ENCODE data around the gene RAB8A. TPM values are rescaled to one million over a fixed set of nuclear protein-coding genes. Genes with fewer than 3 reads are reported as not detected.
"Not testable (repeated sequence)": the region's sequence is repeated elsewhere in the genome, so short reads cannot be mapped to it uniquely, and the experiment has no call there.

Gene RAB8A
- total RNA-seq, 1 experiment from 2014 or later: 103 TPM

- peaks cover 52 to 96% (median 87%) of the 10 kb centered on the region in 3 experiments for H3K36me3 Mint-ChIP-seq (ENCODE audit: insufficient read depth in 1 of 3, low read depth in 3 of 3)
- H4K91ac ChIP-seq (ENCODE audit: insufficient read length, low read depth, low read length): no peak overlapping the region
- no peak overlapping the region for H3K4me3 Mint-ChIP-seq
- no peaks in the 10 kb centered on the region for H3K27me3 ChIP-seq (ENCODE audit: insufficient read depth, low read length)
- H3K79me1 ChIP-seq (ENCODE audit: insufficient read depth, low read depth, low read length, poor library complexity, severe bottlenecking): no peaks in the 10 kb centered on the region
- H3K27ac Mint-ChIP-seq: no peak overlapping the region
- H3K9ac ChIP-seq (ENCODE audit: extremely low read depth, insufficient read length, low read length): no peak overlapping the region
- WGBS (ENCODE audit: extremely low coverage, insufficient read length, low lambda C conversion rate): no CpG with 5 or more reads among the region's 6 CpGs
- no peak overlapping the region for H2AK5ac ChIP-seq (ENCODE audit: insufficient read length, low read length)
- no peak overlapping the region for H3K4ac ChIP-seq (ENCODE audit: low read depth, low read length)
- H3K4me2 ChIP-seq (ENCODE audit: insufficient read depth, insufficient read length, low read length): no peak overlapping the region
- H3K56ac ChIP-seq (ENCODE audit: insufficient read length, low read depth, low read length): no peak overlapping the region
- H3K9me3 Mint-ChIP-seq: no peaks in the 10 kb centered on the region
- no peak overlapping the region for H2BK5ac ChIP-seq (ENCODE audit: insufficient read length, low read length)
- H3K27ac ChIP-seq (ENCODE audit: insufficient read length, low read depth, low read length): no peak overlapping the region
- no peak overlapping the region for H3K23ac ChIP-seq (ENCODE audit: insufficient read length, low read depth, low read length)
- no peak for TF ChIP-seq CTCF (conservative IDR thresholded peaks at IDR 0.05)
- no peak overlapping the region for H3K18ac ChIP-seq (ENCODE audit: insufficient read length, low read depth, low read length)
- no peaks in the 10 kb centered on the region for H4K20me1 ChIP-seq (ENCODE audit: control insufficient read depth, insufficient read depth, insufficient read length)
- H3K79me2 ChIP-seq (ENCODE audit: insufficient read depth, low read length): no peaks in the 10 kb centered on the region
- no peak overlapping the region for H2BK12ac ChIP-seq (ENCODE audit: insufficient read length, low read depth, low read length)
- no peak overlapping the region for H3K14ac ChIP-seq (ENCODE audit: insufficient read depth, low read length)
- no peak overlapping the region for H4K5ac ChIP-seq (ENCODE audit: insufficient read length, low read depth, low read length)
- no peak overlapping the region for H4K8ac ChIP-seq (replicated peaks; ENCODE audit: insufficient read length, low read depth, low read length)
- no peak overlapping the region for H2AFZ ChIP-seq (ENCODE audit: low read length)
- no peaks in the 10 kb centered on the region for H3K4me1 Mint-ChIP-seq
- no peak overlapping the region for H2BK120ac ChIP-seq (ENCODE audit: low read depth, low read length, poor library complexity, severe bottlenecking)
- no peaks in the 10 kb centered on the region for H3K9me3 ChIP-seq (ENCODE audit: control insufficient read depth, low read depth, low read length)
- H3K23me2 ChIP-seq (ENCODE audit: insufficient read length, low read depth, low read length, poor library complexity, severe bottlenecking): no peaks in the 10 kb centered on the region
- H2BK15ac ChIP-seq (ENCODE audit: low read depth, low read length): no peak overlapping the region
- no peak overlapping the region for H3T11ph ChIP-seq (ENCODE audit: low read length)
- DNase-seq: no peak
- H2BK20ac ChIP-seq (ENCODE audit: low read depth, low read length, poor library complexity, severe bottlenecking): no peak overlapping the region
- H3K4me1 ChIP-seq (ENCODE audit: insufficient read depth, low read length): no peaks in the 10 kb centered on the region
- H3K27me3 Mint-ChIP-seq (ENCODE audit: low read depth): no peaks in the 10 kb centered on the region; the same call in 1 of the 2 replicates
Observed at GRCh38 chr19:16098821-16099220, 12.9 kb upstream of the RAB8A start.

- H3K56ac ChIP-seq (ENCODE audit: insufficient read length, low read depth, low read length); H3K79me2 ChIP-seq (ENCODE audit: insufficient read depth, low read length); H3K4me1 Mint-ChIP-seq; H3K9me3 ChIP-seq (ENCODE audit: control insufficient read depth, low read depth, low read length); H3K4ac ChIP-seq (ENCODE audit: low read depth, low read length); DNase-seq; H3T11ph ChIP-seq (ENCODE audit: low read length); H3K27me3 Mint-ChIP-seq (ENCODE audit: low read depth); H3K18ac ChIP-seq (ENCODE audit: insufficient read length, low read depth, low read length); H3K79me1 ChIP-seq (ENCODE audit: insufficient read depth, low read depth, low read length, poor library complexity, severe bottlenecking); H2AK5ac ChIP-seq (ENCODE audit: insufficient read length, low read length); H3K27ac Mint-ChIP-seq; H3K4me2 ChIP-seq (ENCODE audit: insufficient read depth, insufficient read length, low read length); H4K8ac ChIP-seq (replicated peaks; ENCODE audit: insufficient read length, low read depth, low read length); H2AFZ ChIP-seq (ENCODE audit: low read length); H2BK20ac ChIP-seq (ENCODE audit: low read depth, low read length, poor library complexity, severe bottlenecking); H4K91ac ChIP-seq (ENCODE audit: insufficient read length, low read depth, low read length); H3K14ac ChIP-seq (ENCODE audit: insufficient read depth, low read length); H3K23me2 ChIP-seq (ENCODE audit: insufficient read length, low read depth, low read length, poor library complexity, severe bottlenecking); H2BK12ac ChIP-seq (ENCODE audit: insufficient read length, low read depth, low read length); H2BK15ac ChIP-seq (ENCODE audit: low read depth, low read length); H4K5ac ChIP-seq (ENCODE audit: insufficient read length, low read depth, low read length); H3K4me1 ChIP-seq (ENCODE audit: insufficient read depth, low read length); H3K4me3 Mint-ChIP-seq; H4K20me1 ChIP-seq (ENCODE audit: control insufficient read depth, insufficient read depth, insufficient read length); H3K27me3 ChIP-seq (ENCODE audit: insufficient read depth, low read length); H2BK120ac ChIP-seq (ENCODE audit: low read depth, low read length, poor library complexity, severe bottlenecking); H3K27ac ChIP-seq (ENCODE audit: insufficient read length, low read depth, low read length); H3K9me3 Mint-ChIP-seq; H3K23ac ChIP-seq (ENCODE audit: insufficient read length, low read depth, low read length); H3K9ac ChIP-seq (ENCODE audit: extremely low read depth, insufficient read length, low read length); H2BK5ac ChIP-seq (ENCODE audit: insufficient read length, low read length): not testable (repeated sequence)
- no CpG with 5 or more reads among the region's 8 CpGs for WGBS (ENCODE audit: extremely low coverage, insufficient read length, low lambda C conversion rate)
- peaks cover 51 to 90% (median 82%) of the 10 kb centered on the region in 3 experiments for H3K36me3 Mint-ChIP-seq (ENCODE audit: insufficient read depth in 1 of 3, low read depth in 3 of 3)
Observed at GRCh38 chr19:16099314-16099965, 12.2 kb upstream of the RAB8A start.

All from H9 (cell line).